Breast epithelium (tissue), 3 donors: ENCODE measurements around the gene SHB.

Experiments
- POLR2A ChIP-seq: fragments of 450-650 bp; IDR thresholded peaks from one replicate; pipeline ENCODE4 v1.6.1; 2016; ENCODE audit warnings: antibody characterized with exemption, mild to moderate bottlenecking, moderate library complexity
- POLR2AphosphoS5 ChIP-seq, 3 donors: sonication (generic); formaldehyde crosslinking; IDR thresholded peaks; one replicate each; pipeline ENCODE4 v1.6.1; 2017; ENCODE audit warnings: antibody characterized with exemption in 3 of 3
- TF ChIP-seq, protein P1 (sequence below), 3 donors: fragments of 450-650 bp; IDR thresholded peaks; one replicate each; pipeline ENCODE4 v1.5.1; 2016 to 2017; ENCODE audit warnings: antibody characterized with exemption in 3 of 3, mild to moderate bottlenecking in 3 of 3, moderate library complexity in 3 of 3

DNA sequence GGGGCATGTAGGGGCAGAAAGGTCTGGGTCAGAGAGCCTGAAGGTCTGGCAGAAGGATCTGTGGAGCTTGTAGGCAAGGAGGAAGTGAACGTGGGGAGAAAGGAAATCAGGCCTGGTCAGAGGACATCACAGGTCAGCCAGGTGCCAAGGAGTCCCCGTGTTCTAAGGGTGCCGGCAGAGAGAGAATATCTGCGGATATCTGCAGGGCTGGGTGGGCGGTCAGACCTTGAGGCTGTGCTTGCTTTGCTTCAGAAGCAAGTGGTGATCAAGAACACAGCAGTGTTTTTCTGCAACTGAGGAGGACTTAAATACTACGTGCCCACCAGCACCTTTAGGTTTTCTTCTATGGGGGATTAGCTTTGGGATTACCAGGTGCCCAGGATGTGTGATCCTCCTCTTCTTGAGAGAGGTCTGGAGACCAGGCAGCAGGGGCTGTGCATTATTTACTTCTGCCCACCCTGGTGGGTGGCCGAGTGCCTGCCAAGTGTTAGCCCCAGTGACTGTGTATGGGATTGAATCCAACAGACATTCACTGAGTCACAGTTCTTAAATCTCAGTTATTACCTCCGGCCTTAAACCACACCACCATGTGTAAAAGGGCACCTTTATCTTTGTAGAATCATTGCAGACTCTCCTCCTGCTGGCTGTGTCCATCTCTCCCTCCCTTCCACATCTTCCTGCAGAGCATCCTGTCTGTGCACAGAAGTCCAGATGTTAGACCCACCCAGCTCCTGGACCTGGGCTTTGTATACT, 12.5 kb upstream of the SHB start:
- no peak for TF ChIP-seq POLR2AphosphoS5 (IDR thresholded peaks at IDR 0.05)
- TF ChIP-seq POLR2A = no peak
- TF ChIP-seq, protein P1, sequence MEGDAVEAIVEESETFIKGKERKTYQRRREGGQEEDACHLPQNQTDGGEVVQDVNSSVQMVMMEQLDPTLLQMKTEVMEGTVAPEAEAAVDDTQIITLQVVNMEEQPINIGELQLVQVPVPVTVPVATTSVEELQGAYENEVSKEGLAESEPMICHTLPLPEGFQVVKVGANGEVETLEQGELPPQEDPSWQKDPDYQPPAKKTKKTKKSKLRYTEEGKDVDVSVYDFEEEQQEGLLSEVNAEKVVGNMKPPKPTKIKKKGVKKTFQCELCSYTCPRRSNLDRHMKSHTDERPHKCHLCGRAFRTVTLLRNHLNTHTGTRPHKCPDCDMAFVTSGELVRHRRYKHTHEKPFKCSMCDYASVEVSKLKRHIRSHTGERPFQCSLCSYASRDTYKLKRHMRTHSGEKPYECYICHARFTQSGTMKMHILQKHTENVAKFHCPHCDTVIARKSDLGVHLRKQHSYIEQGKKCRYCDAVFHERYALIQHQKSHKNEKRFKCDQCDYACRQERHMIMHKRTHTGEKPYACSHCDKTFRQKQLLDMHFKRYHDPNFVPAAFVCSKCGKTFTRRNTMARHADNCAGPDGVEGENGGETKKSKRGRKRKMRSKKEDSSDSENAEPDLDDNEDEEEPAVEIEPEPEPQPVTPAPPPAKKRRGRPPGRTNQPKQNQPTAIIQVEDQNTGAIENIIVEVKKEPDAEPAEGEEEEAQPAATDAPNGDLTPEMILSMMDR (IDR thresholded peaks at IDR 0.05) = no peak
